ENCODE data around the gene RAMP3. TPM values are rescaled to one million over a fixed set of nuclear protein-coding genes. Genes with fewer than 3 reads are reported as not detected.

The RAMP3 gene
- total RNA-seq, 1 experiment from 2014 or later = not detected

- Histone ChIP-seq H3K4me3 (ENCODE audit: low read depth, low read length, poor library complexity, severe bottlenecking) (no peak overlapping the region), H3K36me3 (ENCODE audit: insufficient read depth, low read length, poor library complexity, severe bottlenecking) (no peaks in the 10 kb centered on the region), H3K4me1 (ENCODE audit: insufficient read depth, low read length, poor library complexity, severe bottlenecking) (no peaks in the 10 kb centered on the region), H3K9me3 (ENCODE audit: low read depth, low read length, poor library complexity, severe bottlenecking) (no peaks in the 10 kb centered on the region), H3K27ac (ENCODE audit: low read depth, low read length, poor library complexity, severe bottlenecking) (no peak overlapping the region), H3K27me3 (replicated peaks; ENCODE audit: insufficient read depth, low read depth, low read length, poor library complexity) (no peaks in the 10 kb centered on the region)
- no peak for TF ChIP-seq EZH2 (IDR thresholded peaks at IDR 0.05; ENCODE audit: borderline replicate concordance, low read depth, low read length, poor library complexity, severe bottlenecking)
- POLR2A ChIA-PET (ENCODE audit: low non-redundant PET) = no interaction called here
- no peak for DNase-seq (ENCODE audit: low spot score)
- BruUV-seq (replicated peaks) = no TSS peak
- intact Hi-C loops (cut with micrococcal nuclease; ENCODE audit: unreplicated experiment) = loop anchor here (10.0 kb wide), 2 partner anchors 647 to 887 kb away; no protein-coding TSS in a partner anchor
- CTCF ChIA-PET = no interaction called here
These were observed 25.7 kb upstream of the RAMP3 start for GRCh38 chr7:45131891-45132290.

GRCh38 chr7:45132708-45133320 is 24.8 kb upstream of the RAMP3 start:
- no TSS peak for BruUV-seq (replicated peaks)
- H3K4me1 ChIP-seq (ENCODE audit: insufficient read depth, low read length, poor library complexity, severe bottlenecking) = no peaks in the 10 kb centered on the region

GRCh38 chr7:45133352-45133751 is 24.2 kb upstream of the RAMP3 start:
- DNase-seq (ENCODE audit: low spot score) = no peak
- intact Hi-C loops (cut with micrococcal nuclease; ENCODE audit: unreplicated experiment) = loop anchor here (10.0 kb wide), 2 partner anchors 649 to 889 kb away; no protein-coding TSS in a partner anchor
- CTCF ChIA-PET = no interaction called here
- no peaks in the 10 kb centered on the region for H3K36me3 ChIP-seq (ENCODE audit: insufficient read depth, low read length, poor library complexity, severe bottlenecking)
- no TSS peak for BruUV-seq (replicated peaks)
- H3K27ac ChIP-seq (ENCODE audit: low read depth, low read length, poor library complexity, severe bottlenecking) = no peak overlapping the region
- POLR2A ChIA-PET (ENCODE audit: low non-redundant PET) = no interaction called here
- TF ChIP-seq CTCF (conservative IDR thresholded peaks at IDR 0.05; ENCODE audit: low read depth, low read length) (no peak), EZH2 (IDR thresholded peaks at IDR 0.05; ENCODE audit: borderline replicate concordance, low read depth, low read length, poor library complexity, severe bottlenecking) (no peak)
- no peaks in the 10 kb centered on the region for H3K9me3 ChIP-seq (ENCODE audit: low read depth, low read length, poor library complexity, severe bottlenecking)
- no peaks in the 10 kb centered on the region for H3K27me3 ChIP-seq (replicated peaks; ENCODE audit: insufficient read depth, low read depth, low read length, poor library complexity)
- H3K4me1 ChIP-seq (ENCODE audit: insufficient read depth, low read length, poor library complexity, severe bottlenecking) = no peaks in the 10 kb centered on the region
- no peak overlapping the region for H3K4me3 ChIP-seq (ENCODE audit: low read depth, low read length, poor library complexity, severe bottlenecking)

More at GRCh38 chr7:45132708-45133320, 24.8 kb upstream of the RAMP3 start:
- Histone ChIP-seq H3K36me3 (ENCODE audit: insufficient read depth, low read length, poor library complexity, severe bottlenecking) (no peaks in the 10 kb centered on the region), H3K9me3 (ENCODE audit: low read depth, low read length, poor library complexity, severe bottlenecking) (no peaks in the 10 kb centered on the region), H3K27ac (ENCODE audit: low read depth, low read length, poor library complexity, severe bottlenecking) (no peak overlapping the region), H3K4me3 (ENCODE audit: low read depth, low read length, poor library complexity, severe bottlenecking) (no peak overlapping the region), H3K27me3 (replicated peaks; ENCODE audit: insufficient read depth, low read depth, low read length, poor library complexity) (no peaks in the 10 kb centered on the region)
- ChIA-PET POLR2A (ENCODE audit: low non-redundant PET) (no interaction called here), CTCF (no interaction called here)
- intact Hi-C loops (cut with micrococcal nuclease; ENCODE audit: unreplicated experiment) = loop anchor here (10.0 kb wide), 2 partner anchors 648 to 888 kb away; no protein-coding TSS in a partner anchor
- TF ChIP-seq EZH2 (IDR thresholded peaks at IDR 0.05; ENCODE audit: borderline replicate concordance, low read depth, low read length, poor library complexity, severe bottlenecking) = no peak
- no peak for TF ChIP-seq CTCF (conservative IDR thresholded peaks at IDR 0.05; ENCODE audit: low read depth, low read length)
- DNase-seq (ENCODE audit: low spot score) = no peak

- CTCF ChIA-PET = interaction anchor here (0.9 kb wide), 1 partner anchor 161 kb away, joined by 4 read pairs; no protein-coding TSS in a partner anchor
- TF ChIP-seq CTCF (conservative IDR thresholded peaks at IDR 0.05; ENCODE audit: low read depth, low read length) (no peak), EZH2 (IDR thresholded peaks at IDR 0.05; ENCODE audit: borderline replicate concordance, low read depth, low read length, poor library complexity, severe bottlenecking) (no peak)
These were observed 23.7 kb upstream of the RAMP3 start for GRCh38 chr7:45133877-45134276.

More at GRCh38 chr7:45133877-45134276, 23.7 kb upstream of the RAMP3 start:
- H3K36me3 ChIP-seq (ENCODE audit: insufficient read depth, low read length, poor library complexity, severe bottlenecking) = no peaks in the 10 kb centered on the region
- H3K27me3 ChIP-seq (replicated peaks; ENCODE audit: insufficient read depth, low read depth, low read length, poor library complexity) = no peaks in the 10 kb centered on the region
- POLR2A ChIA-PET (ENCODE audit: low non-redundant PET) = no interaction called here
- DNase-seq (ENCODE audit: low spot score) = no peak
- no peak overlapping the region for H3K4me3 ChIP-seq (ENCODE audit: low read depth, low read length, poor library complexity, severe bottlenecking)
- intact Hi-C loops (cut with micrococcal nuclease; ENCODE audit: unreplicated experiment) = loop anchor here (10.0 kb wide), 2 partner anchors 649 to 889 kb away; no protein-coding TSS in a partner anchor
- no peaks in the 10 kb centered on the region for H3K4me1 ChIP-seq (ENCODE audit: insufficient read depth, low read length, poor library complexity, severe bottlenecking)
- no peak overlapping the region for H3K27ac ChIP-seq (ENCODE audit: low read depth, low read length, poor library complexity, severe bottlenecking)
- no TSS peak for BruUV-seq (replicated peaks)
- H3K9me3 ChIP-seq (ENCODE audit: low read depth, low read length, poor library complexity, severe bottlenecking) = no peaks in the 10 kb centered on the region
